ENCODE measurements around the gene ANKRD39. TPM values are rescaled to one million over a fixed set of nuclear protein-coding genes. Genes with fewer than 3 reads are reported as not detected.
A peak's percentile ranks its signal among the peaks of the same experiment; 100 is the strongest.

ANKRD39 gene
- total and polyA plus RNA-seq, 2 experiments from 2014 or later: 17.5 to 32.0 TPM

GRCh38 chr2:96832754-96833507, 24.9 kb downstream of the ANKRD39 start:
- no peaks in the 10 kb centered on the region for H3K27me3 ChIP-seq (ENCODE audit: insufficient read depth)
- no peaks in the 10 kb centered on the region for H3K9me2 ChIP-seq (ENCODE audit: insufficient read depth)
- DNase-seq (ENCODE audit: low spot score) (peak; percentile 91), ATAC-seq (peak; percentile 93)
- H3F3A ChIP-seq (replicated peaks; ENCODE audit: low read depth): peaks cover 21% of the 10 kb centered on the region; the same call in 1 of the 2 replicates
- peak overlapping the region; percentile 31 for H3K4me3 ChIP-seq
- TF ChIP-seq EZH2 (IDR thresholded peaks at IDR 0.05; ENCODE audit: low read depth, unreplicated experiment) (no peak), POLR2AphosphoS5 (IDR thresholded peaks at IDR 0.05; ENCODE audit: low read depth) (peak; percentile 30; the same call in 1 of the 2 replicates)
- H3K4me1 Mint-ChIP-seq: peaks cover 25% of the 10 kb centered on the region
- H3K36me3 Mint-ChIP-seq (ENCODE audit: low read depth): peaks cover 75% of the 10 kb centered on the region
- H3K27ac ChIP-seq (ENCODE audit: low read depth): peak overlapping the region; percentile 81
- peaks cover 11% of the 10 kb centered on the region for H4K20me1 ChIP-seq (replicated peaks; ENCODE audit: insufficient read depth)
- H2AFZ ChIP-seq: no peak overlapping the region
- H3K4me3 Mint-ChIP-seq: peak overlapping the region; percentile 80
- peak overlapping the region; percentile 59 for H3K4me2 ChIP-seq
- peaks cover 14% of the 10 kb centered on the region for H3K27me3 Mint-ChIP-seq (ENCODE audit: insufficient read depth, low read depth, poor library complexity)
- H3K79me2 ChIP-seq (replicated peaks; ENCODE audit: insufficient read depth): no peaks in the 10 kb centered on the region
- H3K9me3 Mint-ChIP-seq: no peaks in the 10 kb centered on the region; the same call in 2 of the 3 replicates
- H3K27ac Mint-ChIP-seq: peak overlapping the region; percentile 95
- H3K36me3 ChIP-seq (ENCODE audit: insufficient read depth): peaks cover 27% of the 10 kb centered on the region; the same call in 1 of the 2 replicates
- H3K4me1 ChIP-seq (ENCODE audit: insufficient read depth): peaks cover 18% of the 10 kb centered on the region

GRCh38 chr2:96832408-96832753, 25.4 kb downstream of the ANKRD39 start:
- Histone ChIP-seq H3K36me3 (ENCODE audit: insufficient read depth) (peaks cover 27% of the 10 kb centered on the region; the same call in 1 of the 2 replicates), H3K4me2 (peak overlapping the region; percentile 37; the same call in 1 of the 2 replicates), H3F3A (replicated peaks; ENCODE audit: low read depth) (peaks cover 21% of the 10 kb centered on the region; the same call in 1 of the 2 replicates), H3K9me2 (ENCODE audit: insufficient read depth) (no peaks in the 10 kb centered on the region), H3K27me3 (ENCODE audit: insufficient read depth) (no peaks in the 10 kb centered on the region), H3K4me1 (ENCODE audit: insufficient read depth) (peaks cover 18% of the 10 kb centered on the region), H2AFZ (no peak overlapping the region), H3K27ac (ENCODE audit: low read depth) (peak overlapping the region; percentile 81), H3K79me2 (replicated peaks; ENCODE audit: insufficient read depth) (no peaks in the 10 kb centered on the region), H4K20me1 (replicated peaks; ENCODE audit: insufficient read depth) (peaks cover 11% of the 10 kb centered on the region), H3K4me3 (peak overlapping the region; percentile 31; the same call in 1 of the 2 replicates)
- DNase-seq (ENCODE audit: low spot score): no peak
- no peak for TF ChIP-seq CTCF (conservative IDR thresholded peaks at IDR 0.05; ENCODE audit: low read depth in 2 of 2)
- TF ChIP-seq ZNF462 (CRISPR knock-in tag; IDR thresholded peaks at IDR 0.05): no peak
- no peak for TF ChIP-seq NANOG (IDR thresholded peaks at IDR 0.05; ENCODE audit: borderline replicate concordance)
- no peak for TF ChIP-seq EZH2phosphoT487 (IDR thresholded peaks at IDR 0.05; ENCODE audit: unreplicated experiment)
- TF ChIP-seq EZH2 (IDR thresholded peaks at IDR 0.05; ENCODE audit: low read depth, unreplicated experiment): no peak
- no peak for TF ChIP-seq JUNB (IDR thresholded peaks at IDR 0.05; ENCODE audit: unreplicated experiment)
- TF ChIP-seq POLR2AphosphoS5 (IDR thresholded peaks at IDR 0.05; ENCODE audit: low read depth): no peak
- no peak for TF ChIP-seq CREB1 (CRISPR knock-in tag; IDR thresholded peaks at IDR 0.05; ENCODE audit: low read depth)
- TF ChIP-seq ZNF114 (CRISPR knock-in tag; IDR thresholded peaks at IDR 0.05): no peak
- no peak for TF ChIP-seq ETS1 (IDR thresholded peaks at IDR 0.05)
- peak; percentile 38 for ATAC-seq
- Mint-ChIP-seq H3K27me3 (ENCODE audit: insufficient read depth, low read depth, poor library complexity) (peaks cover 12% of the 10 kb centered on the region), H3K27ac (no peak overlapping the region; the same call in 1 of the 2 replicates), H3K9me3 (no peaks in the 10 kb centered on the region; the same call in 2 of the 3 replicates), H3K36me3 (ENCODE audit: low read depth) (peaks cover 79% of the 10 kb centered on the region), H3K4me3 (peak overlapping the region; percentile 80), H3K4me1 (peaks cover 24% of the 10 kb centered on the region)

All from GM23338 (cell line).